ENCODE data around the gene SCN9A.
A peak's percentile ranks its signal among the peaks of the same experiment; 100 is the strongest.

The SCN9A gene

DNA sequence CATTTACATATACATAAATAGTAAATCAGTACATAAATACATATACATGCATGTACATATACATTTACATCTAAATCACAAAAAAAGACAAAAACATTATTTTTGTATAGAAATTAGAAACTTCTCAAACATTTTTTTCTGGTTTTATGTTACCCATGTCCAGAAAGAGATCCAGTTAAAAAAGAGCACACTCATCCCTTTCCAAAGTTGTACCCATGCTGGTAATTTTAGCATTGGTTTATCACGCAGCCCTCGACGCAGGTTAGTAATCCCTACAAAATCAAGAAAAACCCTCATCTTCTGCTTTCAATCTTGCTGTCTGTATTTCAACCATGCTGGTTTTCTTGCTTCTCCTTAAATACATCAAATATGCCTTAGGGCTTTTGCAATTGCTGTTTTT is 10.5 kb downstream of the SCN9A start:
- Histone ChIP-seq H3K4me3 (ENCODE audit: low read depth, low read length, poor library complexity, severe bottlenecking) (no peak overlapping the region), H3K9ac (ENCODE audit: low read length) (no peak overlapping the region), H3F3A (ENCODE audit: insufficient read depth, low read length) (no peaks in the 10 kb centered on the region), H3K79me2 (ENCODE audit: insufficient read depth, low read length) (no peaks in the 10 kb centered on the region), H3K4me1 (ENCODE audit: insufficient read depth, low read length, severe bottlenecking) (no peaks in the 10 kb centered on the region), H3K27me3 (ENCODE audit: insufficient read depth, low read length) (no peaks in the 10 kb centered on the region), H2AFZ (ENCODE audit: low read length) (no peak overlapping the region), H3K27ac (ENCODE audit: low read depth, low read length, poor library complexity, severe bottlenecking) (no peak overlapping the region), H3K9me3 (ENCODE audit: low read length) (no peaks in the 10 kb centered on the region), H4K20me1 (ENCODE audit: insufficient read depth, low read length) (no peaks in the 10 kb centered on the region), H3K9me2 (ENCODE audit: low read depth, low read length) (no peaks in the 10 kb centered on the region), H3K36me3 (ENCODE audit: insufficient read depth, low read length) (no peaks in the 10 kb centered on the region), H3K4me2 (ENCODE audit: low read length) (no peak overlapping the region)
- TF ChIP-seq, protein P1, sequence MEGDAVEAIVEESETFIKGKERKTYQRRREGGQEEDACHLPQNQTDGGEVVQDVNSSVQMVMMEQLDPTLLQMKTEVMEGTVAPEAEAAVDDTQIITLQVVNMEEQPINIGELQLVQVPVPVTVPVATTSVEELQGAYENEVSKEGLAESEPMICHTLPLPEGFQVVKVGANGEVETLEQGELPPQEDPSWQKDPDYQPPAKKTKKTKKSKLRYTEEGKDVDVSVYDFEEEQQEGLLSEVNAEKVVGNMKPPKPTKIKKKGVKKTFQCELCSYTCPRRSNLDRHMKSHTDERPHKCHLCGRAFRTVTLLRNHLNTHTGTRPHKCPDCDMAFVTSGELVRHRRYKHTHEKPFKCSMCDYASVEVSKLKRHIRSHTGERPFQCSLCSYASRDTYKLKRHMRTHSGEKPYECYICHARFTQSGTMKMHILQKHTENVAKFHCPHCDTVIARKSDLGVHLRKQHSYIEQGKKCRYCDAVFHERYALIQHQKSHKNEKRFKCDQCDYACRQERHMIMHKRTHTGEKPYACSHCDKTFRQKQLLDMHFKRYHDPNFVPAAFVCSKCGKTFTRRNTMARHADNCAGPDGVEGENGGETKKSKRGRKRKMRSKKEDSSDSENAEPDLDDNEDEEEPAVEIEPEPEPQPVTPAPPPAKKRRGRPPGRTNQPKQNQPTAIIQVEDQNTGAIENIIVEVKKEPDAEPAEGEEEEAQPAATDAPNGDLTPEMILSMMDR (IDR thresholded peaks at IDR 0.05; ENCODE audit: low read length), result no peak
- no peak for TF ChIP-seq EZH2 (IDR thresholded peaks at IDR 0.05; ENCODE audit: borderline replicate concordance, low read length)

DNA sequence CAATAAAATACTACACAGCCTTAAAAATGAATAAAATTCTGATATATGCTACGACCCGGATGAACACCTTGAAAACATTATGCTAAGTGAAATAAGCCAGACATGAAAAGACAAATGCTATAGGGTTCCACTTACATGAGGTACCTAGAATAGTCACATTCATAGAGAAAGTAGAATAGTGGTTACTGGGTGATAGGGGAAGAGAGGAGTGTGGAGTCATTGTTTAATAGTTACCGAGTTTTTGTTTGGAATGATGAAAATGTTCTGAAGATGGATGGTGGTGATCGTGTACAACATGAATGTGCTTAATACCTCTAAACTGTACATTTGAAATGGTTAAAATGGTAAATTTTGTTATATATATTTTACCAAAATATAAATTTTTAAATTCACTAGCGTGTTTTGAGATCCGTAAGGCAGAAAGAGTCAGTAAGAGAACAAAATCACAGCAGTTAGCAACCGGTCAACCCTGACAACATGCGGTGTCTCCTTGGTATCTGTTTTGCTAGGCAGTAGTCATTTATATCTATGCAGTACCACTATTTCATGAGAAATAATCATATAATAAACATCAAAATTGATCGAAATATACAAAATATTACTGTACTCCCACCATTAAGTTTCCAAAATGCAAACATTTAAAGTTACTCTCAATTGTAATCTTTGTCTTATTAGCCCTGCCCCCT is 11.1 kb downstream of the SCN9A start:
- Histone ChIP-seq H3K27me3 (ENCODE audit: insufficient read depth, low read length) (no peaks in the 10 kb centered on the region), H4K20me1 (ENCODE audit: insufficient read depth, low read length) (no peaks in the 10 kb centered on the region), H3K27ac (ENCODE audit: low read depth, low read length, poor library complexity, severe bottlenecking) (no peak overlapping the region), H3K9ac (ENCODE audit: low read length) (no peak overlapping the region), H3K36me3 (ENCODE audit: insufficient read depth, low read length) (no peaks in the 10 kb centered on the region), H2AFZ (ENCODE audit: low read length) (no peak overlapping the region), H3K9me3 (ENCODE audit: low read length) (no peaks in the 10 kb centered on the region), H3K4me1 (ENCODE audit: insufficient read depth, low read length, severe bottlenecking) (no peaks in the 10 kb centered on the region), H3K9me2 (ENCODE audit: low read depth, low read length) (no peaks in the 10 kb centered on the region), H3F3A (ENCODE audit: insufficient read depth, low read length) (no peaks in the 10 kb centered on the region), H3K4me3 (ENCODE audit: low read depth, low read length, poor library complexity, severe bottlenecking) (no peak overlapping the region), H3K79me2 (ENCODE audit: insufficient read depth, low read length) (no peaks in the 10 kb centered on the region), H3K4me2 (ENCODE audit: low read length) (no peak overlapping the region)
- TF ChIP-seq, protein P1 (IDR thresholded peaks at IDR 0.05; ENCODE audit: low read length), result no peak
- TF ChIP-seq EZH2 (IDR thresholded peaks at IDR 0.05; ENCODE audit: borderline replicate concordance, low read length), result no peak

DNA sequence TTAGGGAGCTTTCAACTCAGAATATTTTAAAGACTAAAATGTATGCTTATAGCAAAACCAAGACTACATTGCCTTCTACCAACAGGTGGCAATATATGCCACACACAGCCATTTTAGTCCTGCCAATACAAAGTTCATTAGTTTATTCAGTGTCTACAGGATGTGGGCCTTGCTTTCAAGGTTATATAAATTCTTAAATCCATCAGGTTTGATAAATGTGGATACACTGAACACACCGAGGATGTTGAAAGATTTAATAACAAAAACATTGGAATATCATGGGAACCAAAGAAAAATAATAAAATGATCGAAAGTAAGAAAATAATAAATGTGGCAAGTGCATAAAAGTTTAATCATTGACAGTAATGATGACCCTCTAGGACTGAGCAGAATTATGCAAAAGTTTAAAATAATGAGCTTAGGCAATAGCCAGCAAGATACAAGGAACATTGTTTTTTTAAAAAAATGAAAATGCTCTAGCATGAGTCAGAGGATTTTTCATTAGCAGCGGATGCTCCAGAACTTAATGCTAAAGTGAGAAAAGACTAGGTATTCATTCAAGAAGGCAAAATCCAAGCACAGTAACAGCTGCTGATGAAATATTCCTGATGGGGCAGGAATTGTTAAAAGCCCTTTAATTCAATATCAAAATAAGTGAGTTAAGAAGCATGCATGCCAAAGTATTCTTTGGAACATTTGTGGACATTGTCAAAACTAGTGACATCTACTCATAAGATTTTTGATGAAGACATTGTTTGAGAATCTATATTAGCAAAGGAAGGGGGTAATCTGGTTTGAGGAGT is 14.2 kb downstream of the SCN9A start:
- Histone ChIP-seq H3K4me1 (ENCODE audit: insufficient read depth, low read length, severe bottlenecking) (no peaks in the 10 kb centered on the region), H2AFZ (ENCODE audit: low read length) (no peak overlapping the region)

More for the DNA sequence above, 14.2 kb downstream of the SCN9A start:
- Histone ChIP-seq H3K36me3 (ENCODE audit: insufficient read depth, low read length) (no peaks in the 10 kb centered on the region), H3K9me2 (ENCODE audit: low read depth, low read length) (no peaks in the 10 kb centered on the region), H3K9me3 (ENCODE audit: low read length) (no peaks in the 10 kb centered on the region), H4K20me1 (ENCODE audit: insufficient read depth, low read length) (no peaks in the 10 kb centered on the region), H3K27me3 (ENCODE audit: insufficient read depth, low read length) (no peaks in the 10 kb centered on the region), H3K27ac (ENCODE audit: low read depth, low read length, poor library complexity, severe bottlenecking) (no peak overlapping the region), H3K4me3 (ENCODE audit: low read depth, low read length, poor library complexity, severe bottlenecking) (no peak overlapping the region), H3F3A (ENCODE audit: insufficient read depth, low read length) (no peaks in the 10 kb centered on the region), H3K79me2 (ENCODE audit: insufficient read depth, low read length) (no peaks in the 10 kb centered on the region), H3K4me2 (ENCODE audit: low read length) (no peak overlapping the region), H3K9ac (ENCODE audit: low read length) (no peak overlapping the region)
- TF ChIP-seq, protein P1 (IDR thresholded peaks at IDR 0.05; ENCODE audit: low read length), result peak; percentile 53
- no peak for TF ChIP-seq EZH2 (IDR thresholded peaks at IDR 0.05; ENCODE audit: borderline replicate concordance, low read length)
